Measurements from ENCODE around the gene TAAR2.
"Not testable (repeated sequence)": the region's sequence is repeated elsewhere in the genome, so short reads cannot be mapped to it uniquely, and the experiment has no call there.

The TAAR2 gene

GRCh38 chr6:132624175-132624574, at the start of gene TAAR2:
TSS of gene TAAR2 (minus strand) at chr6:132624275. CDS start at chr6:132624275, 0 bp downstream.
- no peak for DNase-seq

GRCh38 chr6:132673376-132674094, 49.5 kb upstream of the TAAR2 start:
- no peak for DNase-seq

- DNase-seq = no peak
These were observed 47.2 kb upstream of the TAAR2 start for GRCh38 chr6:132671295-132671694.

- DNase-seq = no peak
These were observed 45.7 kb upstream of the TAAR2 start for GRCh38 chr6:132669690-132670291.

GRCh38 chr6:132666118-132666517, 42.0 kb upstream of the TAAR2 start:
- DNase-seq = no peak

- DNase-seq = no peak
These were observed 40.4 kb upstream of the TAAR2 start for GRCh38 chr6:132664309-132665034.

- no peak for DNase-seq
These were observed 39.6 kb upstream of the TAAR2 start for GRCh38 chr6:132663661-132664060.

- DNase-seq = no peak
These were observed 37.8 kb upstream of the TAAR2 start for GRCh38 chr6:132661906-132662305.

- DNase-seq = no peak
These were observed 35.0 kb upstream of the TAAR2 start, which contains the start of gene TAAR1 for GRCh38 chr6:132659082-132659481. TSS of gene TAAR1 (minus strand) at chr6:132659182. CDS start at chr6:132646003, 13,179 bp downstream.

GRCh38 chr6:132651062-132651461, 27.0 kb upstream of the TAAR2 start:
- DNase-seq = no peak

GRCh38 chr6:132650429-132650828, 26.4 kb upstream of the TAAR2 start:
- DNase-seq = no peak

GRCh38 chr6:132648828-132649227, 24.8 kb upstream of the TAAR2 start:
- DNase-seq = no peak

- no peak for DNase-seq
These were observed 24.3 kb upstream of the TAAR2 start for GRCh38 chr6:132648356-132648755.

- DNase-seq = no peak
These were observed 19.5 kb upstream of the TAAR2 start for GRCh38 chr6:132643547-132643946.

GRCh38 chr6:132637135-132637534, 13.1 kb upstream of the TAAR2 start:
- DNase-seq = not testable (repeated sequence)

- not testable (repeated sequence) for DNase-seq
These were observed 11.8 kb upstream of the TAAR2 start for GRCh38 chr6:132635906-132636305.

- DNase-seq = not testable (repeated sequence)
These were observed 11.2 kb upstream of the TAAR2 start for GRCh38 chr6:132635288-132635687.

- DNase-seq = no peak
These were observed 10.7 kb upstream of the TAAR2 start for GRCh38 chr6:132634796-132635195.

GRCh38 chr6:132633362-132633761, 9.3 kb upstream of the TAAR2 start:
- DNase-seq = no peak

GRCh38 chr6:132623106-132623845, 799 bp downstream of the TAAR2 start:
- no peak for DNase-seq

GRCh38 chr6:132616677-132617076, 7.4 kb downstream of the TAAR2 start:
- no peak for DNase-seq

- no peak for DNase-seq
These were observed 9.5 kb downstream of the TAAR2 start for GRCh38 chr6:132614554-132614953.

Data from right hindlimb (tissue), 1 donor.